Gastrocnemius medialis (tissue), 4 donors: ENCODE measurements around the gene PBX3.

Experiments used
- POLR2A ChIP-seq, 2 donors: fragments of 450-650 bp; IDR thresholded peaks; one replicate each; pipeline ENCODE4 v1.6.1; 2017; ENCODE audit warnings: antibody characterized with exemption in 2 of 2, mild to moderate bottlenecking in 2 of 2, moderate library complexity in 2 of 2
- TF ChIP-seq, protein P1 (sequence below), 5 experiments: fragments of 450-650 bp in 3 of 5; fragments of 200-600 bp in 2 of 5; sonication (generic) in 2 of 5; IDR thresholded peaks in 4 of 5; conservative IDR thresholded peaks in 1 of 5; 1 replicate in 4 of 5; 2 replicates in 1 of 5; pipeline ENCODE4 v1.5.1; 2016 to 2019; ENCODE audit warnings: antibody characterized with exemption in 5 of 5, mild to moderate bottlenecking in 3 of 5, moderate library complexity in 3 of 5

DNA sequence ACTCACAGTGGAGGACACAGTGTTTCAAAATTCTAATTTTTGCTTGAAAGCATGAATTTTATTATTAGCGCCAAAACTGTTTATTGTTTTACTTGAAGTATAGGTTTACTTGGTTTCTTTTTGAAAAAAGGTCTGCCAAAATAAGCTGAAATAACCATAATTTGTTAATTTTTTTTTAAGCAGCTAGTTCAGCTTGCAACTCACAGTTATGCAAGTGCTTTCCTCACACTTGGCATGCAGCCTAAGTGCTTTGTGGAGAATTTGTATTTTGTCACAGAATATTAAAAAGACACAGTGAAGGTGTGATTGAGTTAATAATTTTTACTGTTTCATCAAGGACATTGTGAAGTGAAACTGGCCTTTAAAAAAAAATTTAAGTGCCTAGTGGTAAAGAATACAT lies 21.6 kb downstream of the PBX3 start:
- TF ChIP-seq POLR2A (IDR thresholded peaks at IDR 0.05), result no peak
- TF ChIP-seq, protein P1, sequence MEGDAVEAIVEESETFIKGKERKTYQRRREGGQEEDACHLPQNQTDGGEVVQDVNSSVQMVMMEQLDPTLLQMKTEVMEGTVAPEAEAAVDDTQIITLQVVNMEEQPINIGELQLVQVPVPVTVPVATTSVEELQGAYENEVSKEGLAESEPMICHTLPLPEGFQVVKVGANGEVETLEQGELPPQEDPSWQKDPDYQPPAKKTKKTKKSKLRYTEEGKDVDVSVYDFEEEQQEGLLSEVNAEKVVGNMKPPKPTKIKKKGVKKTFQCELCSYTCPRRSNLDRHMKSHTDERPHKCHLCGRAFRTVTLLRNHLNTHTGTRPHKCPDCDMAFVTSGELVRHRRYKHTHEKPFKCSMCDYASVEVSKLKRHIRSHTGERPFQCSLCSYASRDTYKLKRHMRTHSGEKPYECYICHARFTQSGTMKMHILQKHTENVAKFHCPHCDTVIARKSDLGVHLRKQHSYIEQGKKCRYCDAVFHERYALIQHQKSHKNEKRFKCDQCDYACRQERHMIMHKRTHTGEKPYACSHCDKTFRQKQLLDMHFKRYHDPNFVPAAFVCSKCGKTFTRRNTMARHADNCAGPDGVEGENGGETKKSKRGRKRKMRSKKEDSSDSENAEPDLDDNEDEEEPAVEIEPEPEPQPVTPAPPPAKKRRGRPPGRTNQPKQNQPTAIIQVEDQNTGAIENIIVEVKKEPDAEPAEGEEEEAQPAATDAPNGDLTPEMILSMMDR (IDR thresholded peaks at IDR 0.05 in 4 of 5, conservative IDR thresholded peaks at IDR 0.05 in 1 of 5), result no peak
